ENCODE measurements around the gene PRKN. TPM values are rescaled to one million over a fixed set of nuclear protein-coding genes. Genes with fewer than 3 reads are reported as not detected.

PRKN gene
- total RNA-seq, 4 donors from 2014 or later, result 5.5 to 17.9 (median 6.8) TPM

DNA sequence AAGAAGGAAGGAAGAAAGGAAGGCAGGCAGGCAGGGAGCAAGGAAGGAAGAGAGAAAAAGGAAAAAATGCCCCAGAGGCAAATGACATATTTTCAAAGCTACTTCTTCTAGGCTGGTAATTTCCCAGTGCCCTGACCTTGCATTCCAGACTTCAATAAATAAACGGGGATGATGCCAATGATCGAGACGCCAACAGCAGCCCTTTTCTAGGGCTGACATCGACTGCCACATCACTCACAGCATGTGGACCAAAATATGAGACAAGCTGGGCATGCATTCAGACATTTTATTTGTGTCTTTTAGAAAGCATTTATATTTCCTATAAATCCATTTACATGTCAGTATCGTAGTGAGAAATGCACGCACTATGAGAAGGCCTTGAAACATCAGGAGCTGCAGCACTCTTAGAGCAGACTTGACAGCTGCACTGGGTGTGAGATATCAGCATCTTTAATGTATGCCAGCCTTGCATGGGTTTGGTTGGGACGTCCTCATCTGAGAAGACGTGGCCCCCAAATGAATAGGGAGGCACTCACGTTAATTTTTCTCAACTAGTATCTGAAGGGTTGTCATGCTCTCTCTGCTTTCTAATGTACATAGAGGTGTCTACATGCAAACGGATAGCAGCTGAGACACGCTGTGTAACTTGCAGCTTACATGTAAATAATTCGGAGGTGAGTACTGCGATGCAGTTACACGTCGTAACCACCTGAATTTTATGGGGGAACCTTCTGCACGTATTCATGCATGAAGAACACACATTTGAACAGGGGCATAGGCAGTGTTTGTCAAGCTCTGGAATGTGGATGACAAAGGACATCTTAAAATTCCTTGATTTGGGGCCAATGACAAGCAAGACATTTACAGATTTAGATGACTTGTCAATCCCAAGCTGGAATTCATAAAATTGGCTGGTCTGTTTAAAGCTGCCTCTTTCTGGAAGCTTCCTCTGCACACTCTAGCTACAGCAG, 1304.6 kb downstream of the PRKN start:
- H3K27me3 ChIP-seq, result no peaks in the 10 kb centered on the region
- TF ChIP-seq, protein P1, sequence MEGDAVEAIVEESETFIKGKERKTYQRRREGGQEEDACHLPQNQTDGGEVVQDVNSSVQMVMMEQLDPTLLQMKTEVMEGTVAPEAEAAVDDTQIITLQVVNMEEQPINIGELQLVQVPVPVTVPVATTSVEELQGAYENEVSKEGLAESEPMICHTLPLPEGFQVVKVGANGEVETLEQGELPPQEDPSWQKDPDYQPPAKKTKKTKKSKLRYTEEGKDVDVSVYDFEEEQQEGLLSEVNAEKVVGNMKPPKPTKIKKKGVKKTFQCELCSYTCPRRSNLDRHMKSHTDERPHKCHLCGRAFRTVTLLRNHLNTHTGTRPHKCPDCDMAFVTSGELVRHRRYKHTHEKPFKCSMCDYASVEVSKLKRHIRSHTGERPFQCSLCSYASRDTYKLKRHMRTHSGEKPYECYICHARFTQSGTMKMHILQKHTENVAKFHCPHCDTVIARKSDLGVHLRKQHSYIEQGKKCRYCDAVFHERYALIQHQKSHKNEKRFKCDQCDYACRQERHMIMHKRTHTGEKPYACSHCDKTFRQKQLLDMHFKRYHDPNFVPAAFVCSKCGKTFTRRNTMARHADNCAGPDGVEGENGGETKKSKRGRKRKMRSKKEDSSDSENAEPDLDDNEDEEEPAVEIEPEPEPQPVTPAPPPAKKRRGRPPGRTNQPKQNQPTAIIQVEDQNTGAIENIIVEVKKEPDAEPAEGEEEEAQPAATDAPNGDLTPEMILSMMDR (IDR thresholded peaks at IDR 0.05), result no peak
- no peak for TF ChIP-seq EP300 (IDR thresholded peaks at IDR 0.05)
- TF ChIP-seq POLR2A (IDR thresholded peaks at IDR 0.05), result no peak
- H3K4me3 ChIP-seq, result no peak overlapping the region
- H3K4me1 ChIP-seq, result peaks cover 0 to 24% (median 0%) of the 10 kb centered on the region in 4 donors
- no peak for DNase-seq (ENCODE audit: low spot score in 2 of 2)
- H3K36me3 ChIP-seq, result no peaks in the 10 kb centered on the region
- 62% methylated on average over 16 of the region's 16 CpGs for WGBS, 2 donors
- H3K9me3 ChIP-seq, result no peaks in the 10 kb centered on the region
- H3K27ac ChIP-seq, result peak overlapping the region in 1 of 4 donors; percentile 25

- no peaks in the 10 kb centered on the region for H3K27me3 ChIP-seq
- no peak overlapping the region for H3K4me3 ChIP-seq
- DNase-seq (ENCODE audit: low spot score in 2 of 2), result peak in 1 of 2 donors; percentile 97
- TF ChIP-seq, protein P1 (IDR thresholded peaks at IDR 0.05), result peak; percentile 58 to 81 (median 66)
- TF ChIP-seq EP300 (IDR thresholded peaks at IDR 0.05), result no peak
- peaks cover 0 to 31% (median 3%) of the 10 kb centered on the region in 4 donors for H3K4me1 ChIP-seq
- H3K9me3 ChIP-seq, result no peaks in the 10 kb centered on the region
- peak overlapping the region in 1 of 4 donors; percentile 73 for H3K27ac ChIP-seq
- no peaks in the 10 kb centered on the region for H3K36me3 ChIP-seq
- WGBS, 2 donors, result 7 to 8% methylated on average over 7 of the region's 7 CpGs
These were observed 1309.1 kb downstream of the PRKN start for GRCh38 chr6:161418463-161418945.

GRCh38 chr6:161417717-161418462, 1309.7 kb downstream of the PRKN start:
- Histone ChIP-seq H3K27ac (peak overlapping the region in 2 of 4 donors; percentile 64 to 73), H3K4me1 (peaks cover 0 to 25% (median 3%) of the 10 kb centered on the region in 4 donors), H3K27me3 (no peaks in the 10 kb centered on the region), H3K4me3 (no peak overlapping the region), H3K9me3 (no peaks in the 10 kb centered on the region), H3K36me3 (no peaks in the 10 kb centered on the region)
- TF ChIP-seq, protein P1 (IDR thresholded peaks at IDR 0.05), result no peak
- TF ChIP-seq EP300 (IDR thresholded peaks at IDR 0.05) (no peak), POLR2A (IDR thresholded peaks at IDR 0.05) (no peak)
- peak; percentile 16 to 38 for DNase-seq (ENCODE audit: low spot score in 2 of 2)
- 25 to 41% methylated on average over 8 of the region's 8 CpGs for WGBS, 2 donors

- H3K4me1 ChIP-seq, result peaks cover 0 to 18% (median 3%) of the 10 kb centered on the region in 4 donors
- H3K4me3 ChIP-seq, result no peak overlapping the region
- H3K27ac ChIP-seq, result no peak overlapping the region
- H3K27me3 ChIP-seq, result no peaks in the 10 kb centered on the region
- 72 to 84% methylated on average over 17 of the region's 17 CpGs for WGBS, 2 donors
- no peaks in the 10 kb centered on the region for H3K9me3 ChIP-seq
- DNase-seq (ENCODE audit: low spot score in 2 of 2), result no peak
- no peaks in the 10 kb centered on the region for H3K36me3 ChIP-seq
- TF ChIP-seq EP300 (IDR thresholded peaks at IDR 0.05), result no peak
- TF ChIP-seq POLR2A (IDR thresholded peaks at IDR 0.05), result no peak
- TF ChIP-seq, protein P1 (IDR thresholded peaks at IDR 0.05), result no peak
These were observed 1312.2 kb downstream of the PRKN start for GRCh38 chr6:161415302-161415855.

Data from tibial nerve (tissue), 4 donors.